Measurements from ENCODE around the gene HRK. TPM values are rescaled to one million over a fixed set of nuclear protein-coding genes. Genes with fewer than 3 reads are reported as not detected.

The HRK gene
- total and polyA plus RNA-seq, 4 donors: 0.14 TPM; not detected in 3

DNA sequence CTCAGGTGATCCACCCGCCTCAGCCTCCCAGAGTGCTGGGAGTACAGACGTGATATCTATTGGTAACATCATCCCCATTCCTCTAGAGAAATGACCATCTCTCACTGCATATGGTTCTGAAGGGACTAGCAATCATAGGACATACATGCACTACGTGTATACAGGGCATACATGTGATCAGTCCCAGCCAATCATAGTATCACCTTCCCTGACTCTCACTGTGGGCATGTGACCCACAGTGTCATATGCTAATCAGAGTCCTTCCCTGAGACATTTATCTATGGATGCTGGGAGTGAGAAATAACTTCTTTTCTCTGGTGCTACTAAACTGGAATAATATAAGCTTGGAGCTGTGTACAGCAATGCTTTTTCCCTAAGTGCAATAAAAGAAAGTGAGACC, 17.4 kb upstream of the HRK start:
- H3K27ac ChIP-seq (ENCODE audit: low read depth in 1 of 2, low read length in 2 of 2): no peak overlapping the region
- H3K4me3 ChIP-seq (ENCODE audit: low read depth in 1 of 3, low read length in 3 of 3): no peak overlapping the region
- no peak overlapping the region for H3K9ac ChIP-seq (ENCODE audit: low read depth in 1 of 2, low read length in 2 of 2)
- no peaks in the 10 kb centered on the region for H3K36me3 ChIP-seq (ENCODE audit: control insufficient read depth in 4 of 4, insufficient read depth in 3 of 4, low read depth in 1 of 4, low read length in 3 of 4)
- peaks cover 0 to 9% (median 0%) of the 10 kb centered on the region in 4 donors for H3K27me3 ChIP-seq (ENCODE audit: control insufficient read depth in 4 of 4, insufficient read depth in 4 of 4, low read length in 3 of 4)
- DNase-seq (ENCODE audit: low spot score): no peak
- no peaks in the 10 kb centered on the region for H3K4me1 ChIP-seq (ENCODE audit: control insufficient read depth in 4 of 4, insufficient read depth in 4 of 4, low read length in 3 of 4)
- TF ChIP-seq SP1 (IDR thresholded peaks at IDR 0.05) (no peak), ATF3 (IDR thresholded peaks at IDR 0.05) (no peak), MAX (IDR thresholded peaks at IDR 0.05) (no peak), HNF4G (IDR thresholded peaks at IDR 0.05) (no peak), TAF1 (conservative IDR thresholded peaks at IDR 0.05) (no peak), NR2F2 (IDR thresholded peaks at IDR 0.05) (no peak), RXRA (IDR thresholded peaks at IDR 0.05) (no peak), GABPA (IDR thresholded peaks at IDR 0.05 in 1 of 2, conservative IDR thresholded peaks at IDR 0.05 in 1 of 2) (no peak), JUND (IDR thresholded peaks at IDR 0.05) (no peak)
- TF ChIP-seq, protein P1, sequence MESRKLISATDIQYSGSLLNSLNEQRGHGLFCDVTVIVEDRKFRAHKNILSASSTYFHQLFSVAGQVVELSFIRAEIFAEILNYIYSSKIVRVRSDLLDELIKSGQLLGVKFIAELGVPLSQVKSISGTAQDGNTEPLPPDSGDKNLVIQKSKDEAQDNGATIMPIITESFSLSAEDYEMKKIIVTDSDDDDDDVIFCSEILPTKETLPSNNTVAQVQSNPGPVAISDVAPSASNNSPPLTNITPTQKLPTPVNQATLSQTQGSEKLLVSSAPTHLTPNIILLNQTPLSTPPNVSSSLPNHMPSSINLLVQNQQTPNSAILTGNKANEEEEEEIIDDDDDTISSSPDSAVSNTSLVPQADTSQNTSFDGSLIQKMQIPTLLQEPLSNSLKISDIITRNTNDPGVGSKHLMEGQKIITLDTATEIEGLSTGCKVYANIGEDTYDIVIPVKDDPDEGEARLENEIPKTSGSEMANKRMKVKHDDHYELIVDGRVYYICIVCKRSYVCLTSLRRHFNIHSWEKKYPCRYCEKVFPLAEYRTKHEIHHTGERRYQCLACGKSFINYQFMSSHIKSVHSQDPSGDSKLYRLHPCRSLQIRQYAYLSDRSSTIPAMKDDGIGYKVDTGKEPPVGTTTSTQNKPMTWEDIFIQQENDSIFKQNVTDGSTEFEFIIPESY (IDR thresholded peaks at IDR 0.05): no peak
- TF ChIP-seq, protein P2, sequence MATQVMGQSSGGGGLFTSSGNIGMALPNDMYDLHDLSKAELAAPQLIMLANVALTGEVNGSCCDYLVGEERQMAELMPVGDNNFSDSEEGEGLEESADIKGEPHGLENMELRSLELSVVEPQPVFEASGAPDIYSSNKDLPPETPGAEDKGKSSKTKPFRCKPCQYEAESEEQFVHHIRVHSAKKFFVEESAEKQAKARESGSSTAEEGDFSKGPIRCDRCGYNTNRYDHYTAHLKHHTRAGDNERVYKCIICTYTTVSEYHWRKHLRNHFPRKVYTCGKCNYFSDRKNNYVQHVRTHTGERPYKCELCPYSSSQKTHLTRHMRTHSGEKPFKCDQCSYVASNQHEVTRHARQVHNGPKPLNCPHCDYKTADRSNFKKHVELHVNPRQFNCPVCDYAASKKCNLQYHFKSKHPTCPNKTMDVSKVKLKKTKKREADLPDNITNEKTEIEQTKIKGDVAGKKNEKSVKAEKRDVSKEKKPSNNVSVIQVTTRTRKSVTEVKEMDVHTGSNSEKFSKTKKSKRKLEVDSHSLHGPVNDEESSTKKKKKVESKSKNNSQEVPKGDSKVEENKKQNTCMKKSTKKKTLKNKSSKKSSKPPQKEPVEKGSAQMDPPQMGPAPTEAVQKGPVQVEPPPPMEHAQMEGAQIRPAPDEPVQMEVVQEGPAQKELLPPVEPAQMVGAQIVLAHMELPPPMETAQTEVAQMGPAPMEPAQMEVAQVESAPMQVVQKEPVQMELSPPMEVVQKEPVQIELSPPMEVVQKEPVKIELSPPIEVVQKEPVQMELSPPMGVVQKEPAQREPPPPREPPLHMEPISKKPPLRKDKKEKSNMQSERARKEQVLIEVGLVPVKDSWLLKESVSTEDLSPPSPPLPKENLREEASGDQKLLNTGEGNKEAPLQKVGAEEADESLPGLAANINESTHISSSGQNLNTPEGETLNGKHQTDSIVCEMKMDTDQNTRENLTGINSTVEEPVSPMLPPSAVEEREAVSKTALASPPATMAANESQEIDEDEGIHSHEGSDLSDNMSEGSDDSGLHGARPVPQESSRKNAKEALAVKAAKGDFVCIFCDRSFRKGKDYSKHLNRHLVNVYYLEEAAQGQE (IDR thresholded peaks at IDR 0.05): no peak
- no peaks in the 10 kb centered on the region for H3K9me3 ChIP-seq (ENCODE audit: control insufficient read depth in 4 of 4, low read length in 3 of 4)
- 56% methylated on average over 3 of the region's 3 CpGs for WGBS

- no peak overlapping the region for H3K9ac ChIP-seq (ENCODE audit: low read depth in 1 of 2, low read length in 2 of 2)
- TF ChIP-seq FOXA1 (IDR thresholded peaks at IDR 0.05) (no peak), RAD21 (IDR thresholded peaks at IDR 0.05) (no peak), RXRA (IDR thresholded peaks at IDR 0.05) (no peak), EGR1 (IDR thresholded peaks at IDR 0.05; ENCODE audit: low read depth in 2 of 2) (no peak), NR2F2 (IDR thresholded peaks at IDR 0.05) (no peak), JUND (IDR thresholded peaks at IDR 0.05) (no peak)
- TF ChIP-seq, protein P2 (IDR thresholded peaks at IDR 0.05): no peak
- no peak for DNase-seq (ENCODE audit: low spot score)
- peaks cover 0 to 9% (median 0%) of the 10 kb centered on the region in 4 donors for H3K27me3 ChIP-seq (ENCODE audit: control insufficient read depth in 4 of 4, insufficient read depth in 4 of 4, low read length in 3 of 4)
- H3K4me1 ChIP-seq (ENCODE audit: control insufficient read depth in 4 of 4, insufficient read depth in 4 of 4, low read length in 3 of 4): no peaks in the 10 kb centered on the region
- H3K27ac ChIP-seq (ENCODE audit: low read depth in 1 of 2, low read length in 2 of 2): no peak overlapping the region
- H3K4me3 ChIP-seq (ENCODE audit: low read depth in 1 of 3, low read length in 3 of 3): no peak overlapping the region
- WGBS: 83% methylated on average over 4 of the region's 4 CpGs
- H3K9me3 ChIP-seq (ENCODE audit: control insufficient read depth in 4 of 4, low read length in 3 of 4): no peaks in the 10 kb centered on the region
- H3K36me3 ChIP-seq (ENCODE audit: control insufficient read depth in 4 of 4, insufficient read depth in 3 of 4, low read depth in 1 of 4, low read length in 3 of 4): no peaks in the 10 kb centered on the region
Observed at GRCh38 chr12:116897476-116897875, 16.2 kb upstream of the HRK start.
